SU-DHL-6 (cell line): ENCODE measurements around the gene ESAM.

Source experiments
- H2AFZ ChIP-seq: fragments of 200-600 bp; sonication (generic); 2 replicates; pipeline ENCODE4 v1.6.1; 2014; ENCODE audit warnings: low read depth, mild to moderate bottlenecking, moderate library complexity, mixed read lengths, antibody characterized with exemption, low read length; ENCODE audit not compliant: severe bottlenecking
- H3F3A ChIP-seq: fragments of 200-600 bp; shearing (Covaris generic); 2 replicates; pipeline ENCODE4 v1.6.0; 2016; ENCODE audit warnings: antibody characterized with exemption, mild to moderate bottlenecking; ENCODE audit not compliant: insufficient read depth
- H3K27ac ChIP-seq: fragments of 200-600 bp; sonication (generic); 2 replicates; pipeline ENCODE4 v1.5.1; 2016; ENCODE audit warnings: low read depth, mild to moderate bottlenecking, low read length, moderate library complexity, mixed read lengths
- H3K27me3 ChIP-seq: fragments of 200-600 bp; sonication (generic), shearing (Covaris generic); 2 replicates; pipeline ENCODE4 v1.6.0; 2014; ENCODE audit warnings: mild to moderate bottlenecking, low read length
- H3K36me3 ChIP-seq: fragments of 200-600 bp; sonication (generic); 2 replicates; pipeline ENCODE4 v1.6.1; 2014; ENCODE audit warnings: mild to moderate bottlenecking, low read length, mixed read lengths
- H3K4me2 ChIP-seq: fragments of 300-600, 200-600 bp; shearing (Covaris generic), sonication (generic); 2 replicates; pipeline ENCODE4 v1.6.0; 2014; ENCODE audit warnings: low read length, low read depth, mild to moderate bottlenecking; ENCODE audit not compliant: poor library complexity, severe bottlenecking
- H3K4me3 ChIP-seq: fragments of 200-600 bp; sonication (generic); 2 replicates; pipeline ENCODE4 v1.5.1; 2014; ENCODE audit warnings: antibody characterized with exemption, low read length, mild to moderate bottlenecking, mixed read lengths; ENCODE audit not compliant: insufficient read depth, poor library complexity, severe bottlenecking
- H3K79me2 ChIP-seq: fragments of 200-600 bp; sonication (generic); 2 replicates; pipeline ENCODE4 v1.6.1; 2014; ENCODE audit warnings: mild to moderate bottlenecking, low read length, moderate library complexity; ENCODE audit not compliant: insufficient read depth
- H3K9ac ChIP-seq: fragments of 200-600 bp; sonication (generic); 2 replicates; pipeline ENCODE4 v1.7.0; 2014; ENCODE audit warnings: mild to moderate bottlenecking, low read length
- H3K9me2 ChIP-seq: fragments of 200-600 bp; sonication (generic); replicated peaks from 2 replicates; pipeline ENCODE4 v1.6.1; 2014; ENCODE audit warnings: low read length; ENCODE audit not compliant: insufficient read depth
- H3K9me3 ChIP-seq: fragments of 200-600 bp; sonication (generic); 2 replicates; pipeline ENCODE4 v1.6.1; 2014; ENCODE audit warnings: low read length, mixed read lengths; ENCODE audit not compliant: insufficient read depth
- H4K20me1 ChIP-seq: fragments of 200-600 bp; sonication (generic); 2 replicates; pipeline ENCODE4 v1.6.1; 2014; ENCODE audit warnings: low read depth, mild to moderate bottlenecking, antibody characterized with exemption, low read length, moderate library complexity, mixed read lengths
- EZH2phosphoT487 ChIP-seq: fragments of 200-600 bp; sonication (generic), shearing (Covaris generic); conservative IDR thresholded peaks from 2 replicates; pipeline ENCODE4 v1.6.1; 2018; ENCODE audit warnings: mild to moderate bottlenecking, antibody characterized with exemption, low read length, moderate library complexity, mixed read lengths
- TF ChIP-seq, protein P1 (sequence below): fragments of 200-600 bp; sonication (generic); IDR thresholded peaks from one replicate; pipeline ENCODE4 v1.5.1; 2017; ENCODE audit warnings: antibody characterized with exemption, mild to moderate bottlenecking, low read length, moderate library complexity; ENCODE audit not compliant: insufficient read depth, poor library complexity, severe bottlenecking

ESAM gene

DNA sequence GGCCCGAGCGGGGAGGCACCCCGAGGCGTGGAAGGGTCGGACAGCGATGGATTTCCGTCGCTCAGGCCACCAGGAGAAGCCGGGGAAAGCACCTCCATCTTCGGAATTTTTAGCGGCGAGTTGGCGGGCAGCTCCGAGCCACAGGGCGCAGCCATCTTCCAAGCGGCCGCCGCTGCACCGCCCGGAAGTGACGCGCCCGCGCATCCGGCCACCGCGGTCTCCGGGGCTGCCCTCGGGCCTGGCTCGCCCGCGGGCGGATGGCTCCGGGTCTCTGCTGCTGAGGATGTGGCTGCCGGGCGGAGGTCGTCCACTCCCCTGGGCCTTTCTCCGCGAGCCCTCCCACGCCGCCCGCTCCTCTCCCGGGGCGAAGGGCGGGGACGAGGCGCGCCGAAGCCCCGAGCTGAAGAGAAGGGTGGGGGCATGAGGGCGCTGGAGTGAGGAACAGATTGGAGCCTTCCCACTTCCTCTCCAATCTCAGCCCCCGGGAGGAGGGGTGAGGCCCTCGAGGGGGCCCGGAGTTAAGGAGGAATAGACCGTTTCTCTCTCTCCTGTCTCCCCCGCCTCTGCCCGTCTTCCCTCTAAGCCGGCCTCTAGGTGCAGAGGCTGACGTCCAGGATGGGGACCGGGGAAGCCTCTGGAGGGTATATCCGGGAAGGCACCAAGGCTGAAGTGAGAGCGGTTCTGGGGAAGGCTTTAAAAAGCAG, 38.3 kb upstream of the ESAM start, which contains the start of gene MSANTD2:
MSANTD2 (minus strand) TSS at position 181 of the 704 bp plus-strand sequence; CDS start at position 155, 26 bp downstream.
- H3K79me2 ChIP-seq = peaks cover 18% of the 10 kb centered on the region
- H3F3A ChIP-seq = peaks cover 4% of the 10 kb centered on the region; the same call in 1 of the 2 replicates
- peak within 1 kb of the TSS; percentile 87 for H3K9ac ChIP-seq
- H3K27me3 ChIP-seq = no peaks in the 10 kb centered on the region
- no peaks in the 10 kb centered on the region for H3K36me3 ChIP-seq
- no peak for TF ChIP-seq EZH2phosphoT487
- TF ChIP-seq, protein P1, sequence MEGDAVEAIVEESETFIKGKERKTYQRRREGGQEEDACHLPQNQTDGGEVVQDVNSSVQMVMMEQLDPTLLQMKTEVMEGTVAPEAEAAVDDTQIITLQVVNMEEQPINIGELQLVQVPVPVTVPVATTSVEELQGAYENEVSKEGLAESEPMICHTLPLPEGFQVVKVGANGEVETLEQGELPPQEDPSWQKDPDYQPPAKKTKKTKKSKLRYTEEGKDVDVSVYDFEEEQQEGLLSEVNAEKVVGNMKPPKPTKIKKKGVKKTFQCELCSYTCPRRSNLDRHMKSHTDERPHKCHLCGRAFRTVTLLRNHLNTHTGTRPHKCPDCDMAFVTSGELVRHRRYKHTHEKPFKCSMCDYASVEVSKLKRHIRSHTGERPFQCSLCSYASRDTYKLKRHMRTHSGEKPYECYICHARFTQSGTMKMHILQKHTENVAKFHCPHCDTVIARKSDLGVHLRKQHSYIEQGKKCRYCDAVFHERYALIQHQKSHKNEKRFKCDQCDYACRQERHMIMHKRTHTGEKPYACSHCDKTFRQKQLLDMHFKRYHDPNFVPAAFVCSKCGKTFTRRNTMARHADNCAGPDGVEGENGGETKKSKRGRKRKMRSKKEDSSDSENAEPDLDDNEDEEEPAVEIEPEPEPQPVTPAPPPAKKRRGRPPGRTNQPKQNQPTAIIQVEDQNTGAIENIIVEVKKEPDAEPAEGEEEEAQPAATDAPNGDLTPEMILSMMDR = no peak
- H3K9me3 ChIP-seq = no peaks in the 10 kb centered on the region
- H4K20me1 ChIP-seq = peaks cover 10% of the 10 kb centered on the region; the same call in 1 of the 2 replicates
- peak within 1 kb of the TSS; percentile 78 for H3K4me3 ChIP-seq
- peak within 1 kb of the TSS; percentile 65 for H3K27ac ChIP-seq
- H3K4me2 ChIP-seq = peak within 1 kb of the TSS; percentile 70
- H2AFZ ChIP-seq = peak within 1 kb of the TSS; percentile 97
- no peaks in the 10 kb centered on the region for H3K9me2 ChIP-seq

DNA sequence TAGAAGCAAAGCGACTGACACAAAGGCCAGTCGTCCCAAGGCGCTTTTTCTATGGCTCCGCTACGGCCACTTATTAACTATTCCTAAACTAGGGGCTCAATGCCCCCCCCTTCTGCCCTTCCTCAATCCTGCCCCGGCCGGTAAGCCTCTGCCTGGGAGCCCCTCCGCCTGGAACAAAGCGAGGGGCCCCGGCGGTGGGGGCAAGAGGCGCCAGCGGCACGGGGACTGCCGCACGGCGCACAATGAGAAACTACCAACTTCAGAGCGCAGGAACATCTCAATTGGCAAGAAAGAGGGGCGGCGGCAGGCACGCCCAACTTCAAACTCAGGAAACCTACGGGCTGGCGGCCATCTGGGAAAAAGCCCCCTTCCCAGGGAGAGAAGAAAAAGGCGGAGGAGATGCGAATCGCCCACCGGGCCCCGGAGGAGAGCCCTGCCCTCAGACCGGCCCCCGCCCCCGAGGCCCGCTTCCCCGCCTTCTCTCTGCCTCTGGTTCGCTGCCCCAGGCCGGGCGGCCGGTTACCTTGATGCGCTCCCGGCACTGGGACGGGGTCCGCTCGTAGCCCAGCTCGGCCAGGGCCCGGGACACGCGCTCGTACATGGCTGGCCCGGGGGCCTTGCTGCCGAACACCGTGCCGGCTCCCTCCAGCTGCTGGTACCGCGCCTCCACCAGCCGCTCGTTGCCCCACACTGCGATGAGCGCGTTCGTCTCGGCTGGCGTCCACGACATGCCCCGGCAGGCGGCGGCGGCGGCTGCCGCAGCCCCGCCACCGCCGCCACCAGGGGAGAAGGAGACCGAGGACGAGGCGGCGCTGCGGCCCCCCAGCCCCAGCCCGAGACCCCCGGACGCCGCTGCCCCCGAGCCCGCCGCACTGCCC, 37.5 kb upstream of the ESAM start:
- H3K27me3 ChIP-seq = no peaks in the 10 kb centered on the region
- H3K9me3 ChIP-seq = no peaks in the 10 kb centered on the region
- H2AFZ ChIP-seq = peak overlapping the region; percentile 97
- H3K79me2 ChIP-seq = peaks cover 18% of the 10 kb centered on the region
- H3F3A ChIP-seq = peaks cover 4% of the 10 kb centered on the region; the same call in 1 of the 2 replicates
- no peaks in the 10 kb centered on the region for H3K9me2 ChIP-seq
- H3K36me3 ChIP-seq = no peaks in the 10 kb centered on the region
- peak overlapping the region; percentile 70 for H3K4me2 ChIP-seq
- peak overlapping the region; percentile 87 for H3K9ac ChIP-seq
- peaks cover 10% of the 10 kb centered on the region; the same call in 1 of the 2 replicates for H4K20me1 ChIP-seq
- no peak for TF ChIP-seq EZH2phosphoT487
- TF ChIP-seq, protein P1 = no peak
- peak overlapping the region; percentile 78 for H3K4me3 ChIP-seq
- H3K27ac ChIP-seq = peak overlapping the region; percentile 60

DNA sequence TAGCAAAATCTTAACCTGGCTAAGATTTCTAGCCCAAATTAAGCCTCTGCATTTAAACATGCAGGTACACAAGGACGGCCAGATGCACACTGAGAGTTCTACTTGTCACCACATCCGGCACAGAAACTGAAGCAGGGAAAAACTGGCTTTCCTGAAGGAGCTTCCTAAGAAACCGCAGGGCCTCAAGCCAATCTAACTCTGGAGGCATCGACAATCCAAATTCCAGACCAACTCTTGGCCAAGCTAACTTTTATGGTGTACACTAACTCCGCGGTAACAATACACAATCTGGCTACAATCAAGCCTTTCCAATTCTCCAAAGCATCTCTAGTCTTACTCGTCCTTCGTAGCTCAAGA, 36.9 kb upstream of the ESAM start:
- H3K4me2 ChIP-seq = peak overlapping the region; percentile 70
- no peaks in the 10 kb centered on the region for H3K9me3 ChIP-seq
- peaks cover 13% of the 10 kb centered on the region; the same call in 1 of the 2 replicates for H4K20me1 ChIP-seq
- H3F3A ChIP-seq = peaks cover 4% of the 10 kb centered on the region; the same call in 1 of the 2 replicates
- H3K9me2 ChIP-seq = no peaks in the 10 kb centered on the region
- TF ChIP-seq, protein P1 = no peak
- TF ChIP-seq EZH2phosphoT487 = no peak
- H3K27ac ChIP-seq = no peak overlapping the region
- H2AFZ ChIP-seq = no peak overlapping the region
- no peaks in the 10 kb centered on the region for H3K27me3 ChIP-seq
- H3K79me2 ChIP-seq = peaks cover 21% of the 10 kb centered on the region
- peak overlapping the region; percentile 87 for H3K9ac ChIP-seq
- peak overlapping the region; percentile 78 for H3K4me3 ChIP-seq
- no peaks in the 10 kb centered on the region for H3K36me3 ChIP-seq
